Lower leg skin (tissue), 3 donors: ENCODE results near the gene POC1A.

Experiments used
- CTCF ChIP-seq, 3 donors: fragments of 450-650 bp; IDR thresholded peaks; one replicate each; pipeline ENCODE4 v1.5.1; 2016; ENCODE audit warnings: antibody characterized with exemption in 3 of 3, mild to moderate bottlenecking in 3 of 3, moderate library complexity in 2 of 3
- POLR2A ChIP-seq, 2 donors: fragments of 450-650 bp; IDR thresholded peaks; one replicate each; pipeline ENCODE4 v1.6.1; 2016 to 2017; ENCODE audit warnings: antibody characterized with exemption in 2 of 2, mild to moderate bottlenecking in 1 of 2, moderate library complexity in 1 of 2

GRCh38 chr3:52181543-52181942, 27.3 kb upstream of the POC1A start:
- TF ChIP-seq CTCF (IDR thresholded peaks at IDR 0.05) (no peak), POLR2A (IDR thresholded peaks at IDR 0.05) (no peak)
